Kidney epithelial cell (primary cell): Measurements from ENCODE around the gene SETBP1. TPM values are rescaled to one million over a fixed set of nuclear protein-coding genes. Genes with fewer than 3 reads are reported as not detected.

ENCODE experiments used
- DNase-seq: peaks from one replicate; pipeline ENCODE4 v3.0.0-alpha.2; 2010; ENCODE audit warnings: low read depth
- H3K27me3 ChIP-seq: 2 replicates; pipeline ENCODE4 v1.6.0; 2011; ENCODE audit warnings: low read length; ENCODE audit not compliant: control insufficient read depth, insufficient read depth
- H3K36me3 ChIP-seq: 2 replicates; pipeline ENCODE4 v1.5.1; 2011; ENCODE audit warnings: low read length; ENCODE audit not compliant: control insufficient read depth, insufficient read depth
- H3K4me3 ChIP-seq: 2 replicates; pipeline ENCODE4 v1.5.1; 2011; ENCODE audit warnings: low read depth, mild to moderate bottlenecking, control low read depth, low read length
- CTCF ChIP-seq: IDR thresholded peaks from 2 replicates; pipeline ENCODE4 v1.5.1; 2011; ENCODE audit warnings: mild to moderate bottlenecking, moderate library complexity, low read length, control low read depth, inconsistent platforms; ENCODE audit not compliant: insufficient read depth, poor library complexity, severe bottlenecking
- total RNA-seq: library from RNA; depleted of rRNA; stranded (reverse); fragments of >200 nt; gene quantifications from 2 replicates; pipeline ENCODE4 v1.2.3, GENCODE V29; 2015

SETBP1 gene
- total RNA-seq, 1 donor from 2014 or later, result 2.9 TPM

GRCh38 chr18:44673256-44673880, 7.3 kb upstream of the SETBP1 start:
- H3K27me3 ChIP-seq, result no peaks in the 10 kb centered on the region
- no peak overlapping the region for H3K4me3 ChIP-seq
- no peaks in the 10 kb centered on the region for H3K36me3 ChIP-seq
- no peak for DNase-seq
- no peak for TF ChIP-seq CTCF

- DNase-seq, result no peak
- no peak for TF ChIP-seq CTCF
- Histone ChIP-seq H3K4me3 (no peak overlapping the region), H3K27me3 (no peaks in the 10 kb centered on the region), H3K36me3 (no peaks in the 10 kb centered on the region)
These were observed 2.8 kb upstream of the SETBP1 start for GRCh38 chr18:44677933-44678332.

- Histone ChIP-seq H3K36me3 (no peaks in the 10 kb centered on the region), H3K4me3 (no peak overlapping the region), H3K27me3 (no peaks in the 10 kb centered on the region)
- no peak for TF ChIP-seq CTCF
- DNase-seq, result no peak
These were observed 2.0 kb upstream of the SETBP1 start for GRCh38 chr18:44678725-44679055.

GRCh38 chr18:44679056-44679913, 1.4 kb upstream of the SETBP1 start:
- no peaks in the 10 kb centered on the region for H3K27me3 ChIP-seq
- no peaks in the 10 kb centered on the region for H3K36me3 ChIP-seq
- peak; percentile 44 for DNase-seq
- TF ChIP-seq CTCF, result peak; percentile 61
- peak overlapping the region; percentile 72 for H3K4me3 ChIP-seq

GRCh38 chr18:44679914-44680272, 795 bp upstream of the SETBP1 start:
- DNase-seq, result no peak
- TF ChIP-seq CTCF, result no peak
- Histone ChIP-seq H3K27me3 (no peaks in the 10 kb centered on the region), H3K36me3 (no peaks in the 10 kb centered on the region), H3K4me3 (peak overlapping the region; percentile 72)
